Loucy (cell line): ENCODE measurements around the gene MACROD2.

Experiments used
- CTCF ChIP-seq: fragments of 200-600 bp; sonication (generic); conservative IDR thresholded peaks from 2 replicates; pipeline ENCODE4 v1.5.1; 2014; ENCODE audit warnings: mild to moderate bottlenecking, antibody characterized with exemption, low read length
- EZH2phosphoT487 ChIP-seq: fragments of 200-600 bp; IDR thresholded peaks from 2 replicates; pipeline ENCODE4 v1.6.1; 2018; ENCODE audit warnings: antibody characterized with exemption, mild to moderate bottlenecking, moderate library complexity, borderline replicate concordance

- TF ChIP-seq CTCF (no peak), EZH2phosphoT487 (no peak)
Observed at GRCh38 chr20:14450256-14450655, 454.9 kb downstream of the MACROD2 start.
